Measurements from ENCODE around the gene AXIN1.
"Not testable (repeated sequence)": the region's sequence is repeated elsewhere in the genome, so short reads cannot be mapped to it uniquely, and the experiment has no call there.

AXIN1 gene

GRCh38 chr16:339680-340079 lies 12.8 kb downstream of the AXIN1 start:
- no peak overlapping the region for H3K4me3 ChIP-seq (ENCODE audit: control insufficient read depth, low read depth, low read length)
- TF ChIP-seq CTCF (conservative IDR thresholded peaks at IDR 0.05; ENCODE audit: control insufficient read depth, insufficient read depth, low read depth, low read length), result no peak
- no peak for DNase-seq (ENCODE audit: low read depth)

- no peak for DNase-seq (ENCODE audit: low read depth)
- H3K4me3 ChIP-seq (ENCODE audit: control insufficient read depth, low read depth, low read length), result no peak overlapping the region
- no peak for TF ChIP-seq CTCF (conservative IDR thresholded peaks at IDR 0.05; ENCODE audit: control insufficient read depth, insufficient read depth, low read depth, low read length)
Measured at GRCh38 chr16:337975-338575, 14.4 kb downstream of the AXIN1 start.

GRCh38 chr16:337437-337836 lies 15.1 kb downstream of the AXIN1 start:
- no peak for TF ChIP-seq CTCF (conservative IDR thresholded peaks at IDR 0.05; ENCODE audit: control insufficient read depth, insufficient read depth, low read depth, low read length)
- DNase-seq (ENCODE audit: low read depth), result no peak
- H3K4me3 ChIP-seq (ENCODE audit: control insufficient read depth, low read depth, low read length), result no peak overlapping the region

- no peak overlapping the region for H3K4me3 ChIP-seq (ENCODE audit: control insufficient read depth, low read depth, low read length)
- TF ChIP-seq CTCF (conservative IDR thresholded peaks at IDR 0.05; ENCODE audit: control insufficient read depth, insufficient read depth, low read depth, low read length), result no peak
- no peak for DNase-seq (ENCODE audit: low read depth)
Measured at GRCh38 chr16:336269-336668, 16.3 kb downstream of the AXIN1 start.

- DNase-seq (ENCODE audit: low read depth); H3K4me3 ChIP-seq (ENCODE audit: control insufficient read depth, low read depth, low read length): not testable (repeated sequence)
Measured at GRCh38 chr16:334861-335632, 17.5 kb downstream of the AXIN1 start.

- not testable (repeated sequence) for DNase-seq (ENCODE audit: low read depth)
Measured at GRCh38 chr16:334164-334832, 18.2 kb downstream of the AXIN1 start.

GRCh38 chr16:333406-334094 lies 19.0 kb downstream of the AXIN1 start:
- no peak overlapping the region for H3K4me3 ChIP-seq (ENCODE audit: control insufficient read depth, low read depth, low read length)
- no peak for DNase-seq (ENCODE audit: low read depth)
- no peak for TF ChIP-seq CTCF (conservative IDR thresholded peaks at IDR 0.05; ENCODE audit: control insufficient read depth, insufficient read depth, low read depth, low read length)

More at GRCh38 chr16:334164-334832, 18.2 kb downstream of the AXIN1 start:
- not testable (repeated sequence) for H3K4me3 ChIP-seq (ENCODE audit: control insufficient read depth, low read depth, low read length)

- peak; percentile 43 for DNase-seq (ENCODE audit: low read depth)
- not testable (repeated sequence) for H3K4me3 ChIP-seq (ENCODE audit: control insufficient read depth, low read depth, low read length)
Measured at GRCh38 chr16:331181-331814, 21.2 kb downstream of the AXIN1 start.

Measured in fibroblast of mammary gland (primary cell).